Hepatocyte (in vitro differentiated cells): ENCODE measurements around the gene EEF2K.

ENCODE experiments used
- CTCF ChIP-seq: fragments of 200-600 bp; sonication (generic); IDR thresholded peaks from 2 replicates; pipeline ENCODE4 v1.5.1; 2016; ENCODE audit warnings: antibody characterized with exemption, mild to moderate bottlenecking; ENCODE audit not compliant: poor library complexity
- EZH2 ChIP-seq: fragments of 200-600 bp; sonication (generic); IDR thresholded peaks from 2 replicates; pipeline ENCODE4 v1.6.1; 2016; ENCODE audit warnings: antibody characterized with exemption, mild to moderate bottlenecking, borderline replicate concordance
- EZH2phosphoT487 ChIP-seq: fragments of 200-600 bp; sonication (generic); IDR thresholded peaks from one replicate; pipeline ENCODE4 v1.6.1; 2018; ENCODE audit warnings: antibody characterized with exemption, mild to moderate bottlenecking, low read depth, moderate library complexity; ENCODE audit not compliant: unreplicated experiment, severe bottlenecking

- TF ChIP-seq CTCF (peak; percentile 99), EZH2 (no peak), EZH2phosphoT487 (no peak)
Measured at GRCh38 chr16:22195695-22196558, 10.2 kb upstream of the EEF2K start.
